Measurements from ENCODE around the gene SUFU. TPM values are rescaled to one million over a fixed set of nuclear protein-coding genes. Genes with fewer than 3 reads are reported as not detected.

Gene SUFU
- total RNA-seq, 1 donor from 2014 or later, result 14.3 TPM

DNA sequence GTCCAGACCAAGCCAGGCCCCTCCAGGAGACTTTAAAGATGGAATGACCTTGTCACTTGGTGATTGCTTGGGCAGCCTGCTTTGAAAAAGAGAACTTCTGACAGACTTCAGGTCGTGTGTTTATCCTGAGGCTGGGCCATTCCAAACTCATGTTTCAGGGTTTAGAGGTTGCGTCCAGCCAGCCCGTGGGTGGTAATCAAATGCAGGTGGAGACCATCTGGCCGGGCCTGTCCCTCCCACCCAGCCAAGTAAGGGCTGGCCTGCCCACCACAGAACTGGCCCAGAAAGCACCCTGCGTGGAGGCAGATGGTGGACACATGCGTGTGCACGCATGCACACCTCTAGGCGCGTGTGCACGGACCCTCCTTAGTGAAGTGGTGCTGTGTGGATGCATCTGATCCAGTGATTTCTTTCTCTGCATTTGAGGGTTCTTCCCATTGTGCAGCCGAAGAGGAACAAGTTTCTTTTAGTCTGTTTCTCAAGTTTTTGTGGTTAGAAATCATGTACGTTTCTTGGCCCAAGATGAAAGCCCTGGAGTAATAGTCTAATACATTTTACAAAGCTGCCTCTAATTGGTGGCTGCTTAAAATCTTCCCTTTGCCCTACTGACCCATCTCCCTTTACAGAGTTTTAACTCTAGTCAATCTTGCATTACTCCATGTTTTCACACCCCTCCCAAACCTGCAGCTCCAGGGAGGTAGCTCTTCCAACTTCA, 43.0 kb downstream of the SUFU start:
- no peak overlapping the region for H3K27ac ChIP-seq
- no peak overlapping the region for H3K4me3 ChIP-seq
- ATAC-seq, result no peak
- H3K27me3 ChIP-seq (ENCODE audit: low read depth), result no peaks in the 10 kb centered on the region
- TF ChIP-seq, protein P1, sequence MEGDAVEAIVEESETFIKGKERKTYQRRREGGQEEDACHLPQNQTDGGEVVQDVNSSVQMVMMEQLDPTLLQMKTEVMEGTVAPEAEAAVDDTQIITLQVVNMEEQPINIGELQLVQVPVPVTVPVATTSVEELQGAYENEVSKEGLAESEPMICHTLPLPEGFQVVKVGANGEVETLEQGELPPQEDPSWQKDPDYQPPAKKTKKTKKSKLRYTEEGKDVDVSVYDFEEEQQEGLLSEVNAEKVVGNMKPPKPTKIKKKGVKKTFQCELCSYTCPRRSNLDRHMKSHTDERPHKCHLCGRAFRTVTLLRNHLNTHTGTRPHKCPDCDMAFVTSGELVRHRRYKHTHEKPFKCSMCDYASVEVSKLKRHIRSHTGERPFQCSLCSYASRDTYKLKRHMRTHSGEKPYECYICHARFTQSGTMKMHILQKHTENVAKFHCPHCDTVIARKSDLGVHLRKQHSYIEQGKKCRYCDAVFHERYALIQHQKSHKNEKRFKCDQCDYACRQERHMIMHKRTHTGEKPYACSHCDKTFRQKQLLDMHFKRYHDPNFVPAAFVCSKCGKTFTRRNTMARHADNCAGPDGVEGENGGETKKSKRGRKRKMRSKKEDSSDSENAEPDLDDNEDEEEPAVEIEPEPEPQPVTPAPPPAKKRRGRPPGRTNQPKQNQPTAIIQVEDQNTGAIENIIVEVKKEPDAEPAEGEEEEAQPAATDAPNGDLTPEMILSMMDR (IDR thresholded peaks at IDR 0.05), result no peak
- peaks cover 14% of the 10 kb centered on the region for H3K4me1 ChIP-seq
- H3K36me3 ChIP-seq, result peaks cover 15% of the 10 kb centered on the region
- H3K9me3 ChIP-seq, result no peaks in the 10 kb centered on the region
- DNase-seq, result no peak
- intact Hi-C loops (cut with DNase I), result no loop called here

DNA sequence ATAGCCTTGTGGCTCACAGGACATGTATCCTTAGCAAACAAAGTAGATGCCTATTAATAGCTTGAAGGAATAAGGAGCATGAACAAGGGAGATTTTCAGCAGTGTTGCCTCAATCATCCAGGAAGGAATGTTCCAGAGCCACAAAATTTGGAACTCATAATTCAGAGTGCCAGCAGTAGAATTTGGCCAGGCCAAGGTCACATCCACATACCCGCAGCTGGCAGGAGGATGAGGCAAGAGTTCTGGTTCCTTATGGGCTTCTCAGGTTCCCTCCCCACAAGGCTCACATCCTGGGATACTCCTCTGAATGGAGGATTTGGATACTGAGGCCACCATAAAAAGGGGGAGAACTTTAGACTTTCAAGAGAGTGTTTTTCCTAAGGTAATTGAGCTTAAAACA, 45.8 kb downstream of the SUFU start:
- Histone ChIP-seq H3K4me3 (no peak overlapping the region), H3K27ac (no peak overlapping the region), H3K4me1 (peaks cover 14% of the 10 kb centered on the region), H3K27me3 (ENCODE audit: low read depth) (no peaks in the 10 kb centered on the region), H3K9me3 (no peaks in the 10 kb centered on the region), H3K36me3 (peaks cover 21% of the 10 kb centered on the region)
- TF ChIP-seq, protein P1 (IDR thresholded peaks at IDR 0.05), result no peak
- ATAC-seq, result no peak
- no peak for DNase-seq
- intact Hi-C loops (cut with DNase I), result no loop called here

DNA sequence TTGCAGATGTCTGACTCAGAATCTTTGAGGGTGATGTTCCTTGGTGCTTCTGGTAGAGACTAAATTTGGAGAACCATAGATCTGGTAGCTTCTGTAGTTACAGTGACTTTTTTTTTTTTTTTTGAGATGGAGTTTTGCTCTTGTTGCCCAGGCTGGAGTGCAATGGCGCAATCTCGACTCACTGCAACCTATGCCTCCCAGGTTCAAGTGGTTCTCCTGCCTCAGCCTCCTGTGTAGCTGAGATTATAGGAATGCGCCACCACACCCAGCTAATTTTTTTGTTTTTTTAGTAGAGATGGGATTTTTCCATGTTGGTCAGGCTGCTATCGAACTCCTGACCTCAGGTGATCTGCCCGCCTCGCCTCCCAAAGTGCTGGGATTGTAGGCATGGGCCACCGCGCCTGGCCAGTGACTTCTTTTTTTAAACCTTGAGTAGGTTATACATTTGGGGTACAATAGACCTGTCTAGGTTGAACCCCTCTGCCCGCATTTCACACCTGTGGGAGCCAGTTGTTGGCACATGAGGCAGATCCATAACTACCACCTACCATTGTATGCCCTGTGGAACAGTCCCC, 47.0 kb downstream of the SUFU start:
- Histone ChIP-seq H3K36me3 (peaks cover 21% of the 10 kb centered on the region), H3K4me3 (no peak overlapping the region), H3K9me3 (no peaks in the 10 kb centered on the region), H3K27ac (no peak overlapping the region), H3K27me3 (ENCODE audit: low read depth) (no peaks in the 10 kb centered on the region), H3K4me1 (peaks cover 14% of the 10 kb centered on the region)
- DNase-seq (no peak), ATAC-seq (no peak)
- TF ChIP-seq, protein P1 (IDR thresholded peaks at IDR 0.05), result no peak
- intact Hi-C loops (cut with DNase I), result no loop called here

DNA sequence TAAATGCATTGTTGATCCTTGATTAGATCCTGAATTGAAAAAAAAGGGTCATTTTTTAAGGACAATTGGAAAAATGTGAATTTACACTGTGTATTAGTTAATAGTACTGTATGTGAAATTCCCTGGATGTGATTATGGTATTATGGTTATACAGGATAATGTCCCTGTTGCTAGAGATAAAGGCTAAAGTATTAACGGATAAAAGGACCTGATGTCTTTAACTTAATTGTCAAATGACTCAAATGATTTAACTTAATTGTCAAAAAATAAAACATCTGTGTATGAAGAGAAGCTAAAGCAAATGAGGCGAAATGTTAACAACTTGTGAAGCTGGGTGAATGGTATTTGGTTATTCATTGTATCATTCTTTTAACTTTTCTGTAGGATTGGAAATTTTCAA, 48.8 kb downstream of the SUFU start:
- H3K4me3 ChIP-seq, result no peak overlapping the region
- intact Hi-C loops (cut with DNase I), result no loop called here
- no peak for ATAC-seq
- H3K9me3 ChIP-seq, result no peaks in the 10 kb centered on the region
- no peaks in the 10 kb centered on the region for H3K4me1 ChIP-seq
- no peaks in the 10 kb centered on the region for H3K27me3 ChIP-seq (ENCODE audit: low read depth)
- no peak for DNase-seq
- no peak overlapping the region for H3K27ac ChIP-seq
- H3K36me3 ChIP-seq, result peaks cover 21% of the 10 kb centered on the region
- TF ChIP-seq, protein P1 (IDR thresholded peaks at IDR 0.05), result no peak

DNA sequence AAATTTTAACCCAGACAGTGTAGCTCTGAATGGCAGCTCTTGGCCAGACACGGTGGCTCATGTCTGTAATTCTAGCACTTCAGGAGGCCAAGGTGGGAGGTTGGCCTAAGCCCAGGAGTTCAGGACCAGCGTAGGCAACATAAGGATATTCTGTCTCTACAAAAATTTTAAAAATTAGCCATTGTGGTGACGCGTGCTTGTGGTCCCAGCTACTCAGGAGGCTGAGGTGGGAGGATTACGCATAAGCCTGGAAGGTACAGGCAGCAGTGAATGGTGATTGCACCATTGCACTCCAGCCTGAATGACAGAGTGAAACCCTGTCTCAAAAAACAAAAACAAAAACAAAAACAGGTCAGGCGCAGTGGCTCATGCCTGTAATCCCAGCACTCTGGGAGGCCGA, 50.0 kb downstream of the SUFU start:
- ATAC-seq, result no peak

More for the DNA sequence above, 50.0 kb downstream of the SUFU start:
- Histone ChIP-seq H3K4me1 (no peaks in the 10 kb centered on the region), H3K27ac (no peak overlapping the region), H3K27me3 (ENCODE audit: low read depth) (no peaks in the 10 kb centered on the region), H3K36me3 (peaks cover 21% of the 10 kb centered on the region), H3K4me3 (no peak overlapping the region), H3K9me3 (no peaks in the 10 kb centered on the region)
- TF ChIP-seq, protein P1 (IDR thresholded peaks at IDR 0.05), result no peak
- no peak for DNase-seq
- intact Hi-C loops (cut with DNase I), result no loop called here
